Measurements from ENCODE around the gene MCM3AP. TPM values are rescaled to one million over a fixed set of nuclear protein-coding genes. Genes with fewer than 3 reads are reported as not detected.
A peak's percentile ranks its signal among the peaks of the same experiment; 100 is the strongest.

MCM3AP gene
- total and polyA plus RNA-seq, 9 of the 15 experiments (the other 6 are each of a cell fraction or from before 2014, with no cell fraction given), result 6.5 to 179 (median 69.6) TPM

- no peak for TF ChIP-seq ZBTB11 (CRISPR knock-in tag; IDR thresholded peaks at IDR 0.05)
- no peak for TF ChIP-seq STAT5A (IDR thresholded peaks at IDR 0.05; ENCODE audit: borderline replicate concordance, low read length)
- no peak for TF ChIP-seq BCLAF1 (IDR thresholded peaks at IDR 0.05; ENCODE audit: borderline replicate concordance in 1 of 2, control insufficient read depth in 1 of 2, low read depth in 2 of 2, low read length in 1 of 2)
- no peak for TF ChIP-seq HINFP (tag; conservative IDR thresholded peaks at IDR 0.05; ENCODE audit: low read depth)
- TF ChIP-seq HSF4 (CRISPR knock-in tag; IDR thresholded peaks at IDR 0.05; ENCODE audit: borderline replicate concordance), result no peak
- no peak for TF ChIP-seq RCOR1 (IDR thresholded peaks at IDR 0.05; ENCODE audit: borderline replicate concordance in 1 of 2, low read depth in 2 of 2, low read length in 2 of 2)
- no peak for TF ChIP-seq ESRRA (IDR thresholded peaks at IDR 0.05; ENCODE audit: borderline replicate concordance, low read depth)
- no peak for TF ChIP-seq BCOR (IDR thresholded peaks at IDR 0.05)
- TF ChIP-seq PREB (CRISPR knock-in tag; IDR thresholded peaks at IDR 0.05), result no peak
- TF ChIP-seq MTA3 (IDR thresholded peaks at IDR 0.05; ENCODE audit: borderline replicate concordance), result no peak
- TF ChIP-seq NKRF (IDR thresholded peaks at IDR 0.05; ENCODE audit: borderline replicate concordance), result peak; percentile 88
- TF ChIP-seq ZNF57 (CRISPR knock-in tag; IDR thresholded peaks at IDR 0.05), result no peak
- no peak for TF ChIP-seq ZNF586 (CRISPR knock-in tag; conservative IDR thresholded peaks at IDR 0.05)
Measured at GRCh38 chr21:46189213-46189958, 96.0 kb downstream of the MCM3AP start (continued).

Data from K562 (cell line).